ENCODE measurements around the gene BEND3. TPM values are rescaled to one million over a fixed set of nuclear protein-coding genes. Genes with fewer than 3 reads are reported as not detected.

BEND3 gene
- total RNA-seq, 4 donors from 2014 or later, result 2.1 to 2.4 (median 2.1) TPM

GRCh38 chr6:107132330-107132954 is 17.1 kb upstream of the BEND3 start:
- Histone ChIP-seq H3K4me1 (no peaks in the 10 kb centered on the region), H3K27me3 (no peaks in the 10 kb centered on the region), H3K27ac (no peak overlapping the region), H3K36me3 (no peaks in the 10 kb centered on the region), H3K4me3 (no peak overlapping the region), H3K9me3 (no peaks in the 10 kb centered on the region)
- whole genome bisulfite sequencing, result 58% methylated on average over 8 of the region's 8 CpGs
- no peak for TF ChIP-seq POLR2AphosphoS5 (IDR thresholded peaks at IDR 0.05)
- TF ChIP-seq POLR2A (IDR thresholded peaks at IDR 0.05), result no peak
- TF ChIP-seq CTCF (IDR thresholded peaks at IDR 0.05), result no peak
- no peak for TF ChIP-seq EP300 (IDR thresholded peaks at IDR 0.05)
- peak in 1 of 2 donors; percentile 6 for DNase-seq (ENCODE audit: low spot score in 2 of 2)

- Histone ChIP-seq H3K4me3 (no peak overlapping the region), H3K4me1 (no peaks in the 10 kb centered on the region), H3K27ac (no peak overlapping the region), H3K36me3 (no peaks in the 10 kb centered on the region), H3K9me3 (no peaks in the 10 kb centered on the region), H3K27me3 (no peaks in the 10 kb centered on the region)
- 79% methylated on average over 9 of the region's 9 CpGs for WGBS
- no peak for DNase-seq (ENCODE audit: low spot score in 2 of 2)
- no peak for TF ChIP-seq CTCF (IDR thresholded peaks at IDR 0.05)
- no peak for TF ChIP-seq EP300 (IDR thresholded peaks at IDR 0.05)
- TF ChIP-seq POLR2A (IDR thresholded peaks at IDR 0.05), result no peak
- no peak for TF ChIP-seq POLR2AphosphoS5 (IDR thresholded peaks at IDR 0.05)
Observed at GRCh38 chr6:107129370-107129925, 14.1 kb upstream of the BEND3 start.

- Histone ChIP-seq H3K36me3 (no peaks in the 10 kb centered on the region), H3K4me3 (no peak overlapping the region), H3K9me3 (no peaks in the 10 kb centered on the region), H3K4me1 (no peaks in the 10 kb centered on the region), H3K27me3 (no peaks in the 10 kb centered on the region), H3K27ac (no peak overlapping the region)
- 85% methylated on average over 2 of the region's 2 CpGs for WGBS
- DNase-seq (ENCODE audit: low spot score in 2 of 2), result no peak
- TF ChIP-seq POLR2AphosphoS5 (IDR thresholded peaks at IDR 0.05) (no peak), EP300 (IDR thresholded peaks at IDR 0.05) (no peak), CTCF (IDR thresholded peaks at IDR 0.05) (no peak), POLR2A (IDR thresholded peaks at IDR 0.05) (no peak)
Observed at GRCh38 chr6:107128577-107128976, 13.3 kb upstream of the BEND3 start.

- 87% methylated on average over 1 of the region's 1 CpG for WGBS
- Histone ChIP-seq H3K4me3 (no peak overlapping the region), H3K27ac (no peak overlapping the region)
Observed at GRCh38 chr6:107128175-107128574, 12.9 kb upstream of the BEND3 start.

More at GRCh38 chr6:107128175-107128574, 12.9 kb upstream of the BEND3 start:
- DNase-seq (ENCODE audit: low spot score in 2 of 2), result no peak
- no peak for TF ChIP-seq EP300 (IDR thresholded peaks at IDR 0.05)
- no peak for TF ChIP-seq POLR2AphosphoS5 (IDR thresholded peaks at IDR 0.05)
- TF ChIP-seq CTCF (IDR thresholded peaks at IDR 0.05), result no peak
- no peak for TF ChIP-seq POLR2A (IDR thresholded peaks at IDR 0.05)
- Histone ChIP-seq H3K9me3 (no peaks in the 10 kb centered on the region), H3K4me1 (no peaks in the 10 kb centered on the region), H3K36me3 (no peaks in the 10 kb centered on the region), H3K27me3 (no peaks in the 10 kb centered on the region)

All from suprapubic skin (tissue), 4 donors.